Lung (tissue), 12 donors: Measurements from ENCODE around the gene GLCCI1. TPM values are rescaled to one million over a fixed set of nuclear protein-coding genes. Genes with fewer than 3 reads are reported as not detected.
"Not testable (repeated sequence)": the region's sequence is repeated elsewhere in the genome, so short reads cannot be mapped to it uniquely, and the experiment has no call there.

Experiments
- ATAC-seq: fragments of 200-7000 bp; cut with Tn5 transposase; one replicate; pipeline ENCODE4 v1.9.1; 2020; ENCODE audit warnings: moderate number of reproducible peaks; ENCODE audit not compliant: insufficient read depth, low FRiP score
- DNase-seq, 3 donors: peaks; one replicate each; pipeline ENCODE4 v3.0.0-alpha.2; 2013 to 2017
- H3K27ac ChIP-seq, 2 donors: one replicate each; pipeline ENCODE4 v1.5.1; 2013; ENCODE audit warnings: mild to moderate bottlenecking in 2 of 2, moderate library complexity in 2 of 2, control low read depth in 1 of 2, inconsistent platforms in 1 of 2, low read depth in 1 of 2, low read length in 1 of 2
- H3K27me3 ChIP-seq, 3 donors: one replicate each; pipeline ENCODE4 v1.5.1; 2013; ENCODE audit warnings: low read length in 2 of 3; ENCODE audit not compliant: control insufficient read depth in 3 of 3, insufficient read depth in 3 of 3
- H3K36me3 ChIP-seq, 4 donors: one replicate each; pipeline ENCODE4 v1.5.1; 2013; ENCODE audit warnings: low read length in 4 of 4, mild to moderate bottlenecking in 1 of 4, moderate library complexity in 1 of 4; ENCODE audit not compliant: control insufficient read depth in 4 of 4, insufficient read depth in 4 of 4
- H3K4me1 ChIP-seq, 5 donors: one replicate each; pipeline ENCODE4 v1.5.1; 2013; ENCODE audit warnings: low read length in 5 of 5, mild to moderate bottlenecking in 2 of 5, moderate library complexity in 1 of 5; ENCODE audit not compliant: control insufficient read depth in 5 of 5, insufficient read depth in 5 of 5
- H3K4me3 ChIP-seq: one replicate; pipeline ENCODE4 v1.5.1; 2013; ENCODE audit warnings: mild to moderate bottlenecking, control low read depth, moderate library complexity
- H3K9ac ChIP-seq, 2 donors: one replicate each; pipeline ENCODE4 v1.5.1; 2013; ENCODE audit warnings: low read length in 2 of 2, control low read depth in 1 of 2; ENCODE audit not compliant: insufficient read depth in 1 of 2
- H3K9me3 ChIP-seq, 4 donors: one replicate each; pipeline ENCODE4 v1.5.1; 2013; ENCODE audit warnings: low read length in 3 of 4, mild to moderate bottlenecking in 1 of 4, moderate library complexity in 1 of 4; ENCODE audit not compliant: control insufficient read depth in 4 of 4, insufficient read depth in 3 of 4
- CTCF ChIP-seq: IDR thresholded peaks from 2 replicates; pipeline ENCODE4 v1.5.1; 2012; ENCODE audit warnings: mild to moderate bottlenecking; ENCODE audit errors: control extremely low read depth, extremely low read depth
- WGBS, 2 donors: extraction: QIAGEN DNeasy Blood & Tissue Kit; methylation state at CpG; one replicate each; pipeline ENCODE4 v1.1.7; 2013; 5-methylcytosine and 5-hydroxymethylcytosine counted together
- polyA plus RNA-seq, 2 donors: library from polyadenylated mRNA; stranded (reverse); fragments of 200-250 nt; gene quantifications; one replicate each; pipeline ENCODE4 v1.2.1, GENCODE V29; 2013
- total RNA-seq, 2 donors: library from RNA; depleted of rRNA in 1 of 2; stranded (reverse); fragments of >200 nt in 1 of 2; gene quantifications; one replicate each; pipeline ENCODE4 v1.2.1, GENCODE V29; 2014 to 2021
- donor health status: control.
- donor health status: control.
- donor health status: Bipolar disorder and iron deficiency.
- donor health status: healthy.
- donor health status: DM: yes; HTN: yes; CAD: no.

The GLCCI1 gene
- total and polyA plus RNA-seq, 4 donors: 2.5 to 60.2 (median 21.0) TPM

- DNase-seq (no peak), ATAC-seq (peak; percentile 19)
- WGBS, 2 donors: 73 to 89% methylated on average over 5 of the region's 5 CpGs
- Histone ChIP-seq H3K4me1 (peaks cover 0 to 5% (median 0%) of the 10 kb centered on the region in 5 donors), H3K9me3 (peaks cover 0 to 6% (median under 1%) of the 10 kb centered on the region in 4 donors), H3K27me3 (no peaks in the 10 kb centered on the region), H3K27ac (no peak overlapping the region), H3K36me3 (no peaks in the 10 kb centered on the region), H3K4me3 (no peak overlapping the region), H3K9ac (no peak overlapping the region)
- no peak for TF ChIP-seq CTCF
These were observed 21.2 kb downstream of the GLCCI1 start for GRCh38 chr7:7989616-7990440.

GRCh38 chr7:7990441-7990761 lies 21.8 kb downstream of the GLCCI1 start:
- TF ChIP-seq CTCF: no peak
- DNase-seq (no peak), ATAC-seq (no peak)
- H3K9ac ChIP-seq: no peak overlapping the region
- H3K27ac ChIP-seq: no peak overlapping the region
- peaks cover 0 to 5% (median 0%) of the 10 kb centered on the region in 5 donors for H3K4me1 ChIP-seq
- H3K36me3 ChIP-seq: no peaks in the 10 kb centered on the region
- peaks cover 0 to 6% (median under 1%) of the 10 kb centered on the region in 4 donors for H3K9me3 ChIP-seq
- no peak overlapping the region for H3K4me3 ChIP-seq
- H3K27me3 ChIP-seq: no peaks in the 10 kb centered on the region
- WGBS, 2 donors: 72 to 93% methylated on average over 2 of the region's 2 CpGs

GRCh38 chr7:7992506-7992905 lies 23.9 kb downstream of the GLCCI1 start:
- ATAC-seq (no peak), DNase-seq (peak in 1 of 3 donors; percentile 9)
- no peak for TF ChIP-seq CTCF
- H3K9me3 ChIP-seq: peaks cover 0 to 6% (median under 1%) of the 10 kb centered on the region in 4 donors
- H3K27ac ChIP-seq: no peak overlapping the region
- H3K4me3 ChIP-seq: no peak overlapping the region
- H3K27me3 ChIP-seq: no peaks in the 10 kb centered on the region
- H3K4me1 ChIP-seq: peaks cover 0 to 9% (median 0%) of the 10 kb centered on the region in 5 donors
- H3K9ac ChIP-seq: no peak overlapping the region
- H3K36me3 ChIP-seq: no peaks in the 10 kb centered on the region
- WGBS, 2 donors: 98 to 100% methylated on average over 1 of the region's 1 CpG

- not testable (repeated sequence) for H3K27me3 ChIP-seq, H3K4me3 ChIP-seq, ATAC-seq, H3K36me3 ChIP-seq, H3K9ac ChIP-seq, H3K4me1 ChIP-seq, H3K27ac ChIP-seq, H3K9me3 ChIP-seq, DNase-seq
- WGBS, 2 donors: 93 to 99% methylated on average over 6 of the region's 6 CpGs
These were observed 26.8 kb downstream of the GLCCI1 start for GRCh38 chr7:7995348-7995747.
